Astrocyte (in vitro differentiated cells and primary cell): ENCODE results near the gene SH3TC2. TPM values are rescaled to one million over a fixed set of nuclear protein-coding genes. Genes with fewer than 3 reads are reported as not detected.

Source experiments
- DNase-seq: peaks from one replicate; pipeline ENCODE4 v3.0.0-alpha.2; 2010; ENCODE audit warnings: low read depth
- FAIRE-seq: peaks from 2 replicates; lab custom pipeline; 2011; peaks lifted over from hg19 to GRCh38; lab: Jason Lieb, UNC
- H2AFZ ChIP-seq: 2 replicates; pipeline ENCODE4 v1.6.0; 2012; ENCODE audit warnings: low read depth, low read length, inconsistent platforms
- H3K27ac ChIP-seq: 2 replicates; pipeline ENCODE4 v1.5.1; 2011; ENCODE audit warnings: low read depth, low read length, inconsistent platforms
- H3K27me3 ChIP-seq: 2 replicates; pipeline ENCODE4 v1.6.0; 2011; ENCODE audit warnings: low read length, inconsistent platforms; ENCODE audit not compliant: insufficient read depth
- H3K36me3 ChIP-seq: 2 replicates; pipeline ENCODE4 v1.5.1; 2011; ENCODE audit warnings: low read length, inconsistent platforms; ENCODE audit not compliant: insufficient read depth
- H3K4me1 ChIP-seq: 2 replicates; pipeline ENCODE4 v1.5.1; 2011; ENCODE audit warnings: low read length, inconsistent platforms; ENCODE audit not compliant: insufficient read depth
- H3K4me2 ChIP-seq: 2 replicates; pipeline ENCODE4 v1.6.0; 2012; ENCODE audit warnings: low read length, inconsistent platforms
- H3K4me3 ChIP-seq: 2 replicates; pipeline ENCODE4 v1.5.1; 2011; ENCODE audit warnings: low read depth, mild to moderate bottlenecking, low read length, inconsistent platforms; ENCODE audit not compliant: insufficient read depth
- H3K79me2 ChIP-seq: 2 replicates; pipeline ENCODE4 v1.6.0; 2012; ENCODE audit warnings: mild to moderate bottlenecking, low read length, inconsistent platforms; ENCODE audit not compliant: insufficient read depth
- H3K9ac ChIP-seq: 2 replicates; pipeline ENCODE4 v1.6.0; 2012; ENCODE audit warnings: mild to moderate bottlenecking, low read length, inconsistent platforms
- H3K9me3 ChIP-seq: 2 replicates; pipeline ENCODE4 v1.5.1; 2012; ENCODE audit warnings: low read depth, mild to moderate bottlenecking, low read length, inconsistent platforms; ENCODE audit not compliant: insufficient read depth
- H4K20me1 ChIP-seq: 2 replicates; pipeline ENCODE4 v1.6.0; 2012; ENCODE audit warnings: low read length, inconsistent platforms; ENCODE audit not compliant: insufficient read depth
- H3K27ac Mint-ChIP-seq: one replicate; pipeline ENCODE4 v1.8.0; 2021; ENCODE audit warnings: mild to moderate bottlenecking, mixed read lengths; ENCODE audit not compliant: unreplicated experiment
- H3K27me3 Mint-ChIP-seq: one replicate; pipeline ENCODE4 v1.8.0; 2021; ENCODE audit warnings: low read depth, mixed read lengths; ENCODE audit not compliant: unreplicated experiment
- H3K36me3 Mint-ChIP-seq: one replicate; pipeline ENCODE4 v1.8.0; 2021; ENCODE audit warnings: low read depth, mixed read lengths; ENCODE audit not compliant: unreplicated experiment
- H3K4me1 Mint-ChIP-seq: one replicate; pipeline ENCODE4 v1.8.0; 2021; ENCODE audit warnings: low read depth, mixed read lengths; ENCODE audit not compliant: unreplicated experiment
- H3K4me3 Mint-ChIP-seq: one replicate; pipeline ENCODE4 v1.8.0; 2021; ENCODE audit warnings: mild to moderate bottlenecking, moderate library complexity, mixed read lengths; ENCODE audit not compliant: unreplicated experiment
- H3K9me3 Mint-ChIP-seq: one replicate; pipeline ENCODE4 v1.8.0; 2021; ENCODE audit warnings: mild to moderate bottlenecking, mixed read lengths; ENCODE audit not compliant: unreplicated experiment
- CTCF ChIP-seq: IDR thresholded peaks from 2 replicates; pipeline ENCODE4 v1.5.1; 2011; ENCODE audit warnings: low read depth, mild to moderate bottlenecking, inconsistent platforms, low read length, moderate library complexity; ENCODE audit not compliant: insufficient read depth
- EZH2 ChIP-seq: IDR thresholded peaks from 2 replicates; pipeline ENCODE4 v1.6.1; 2012; ENCODE audit warnings: mild to moderate bottlenecking, low read length, inconsistent platforms; ENCODE audit not compliant: insufficient read depth
- total RNA-seq: library from RNA; stranded (reverse); gene quantifications from 2 replicates; pipeline ENCODE4 v1.2.1, GENCODE V29; 2021

SH3TC2 gene
- total RNA-seq, 1 donor from 2014 or later = 2.6 TPM

DNA sequence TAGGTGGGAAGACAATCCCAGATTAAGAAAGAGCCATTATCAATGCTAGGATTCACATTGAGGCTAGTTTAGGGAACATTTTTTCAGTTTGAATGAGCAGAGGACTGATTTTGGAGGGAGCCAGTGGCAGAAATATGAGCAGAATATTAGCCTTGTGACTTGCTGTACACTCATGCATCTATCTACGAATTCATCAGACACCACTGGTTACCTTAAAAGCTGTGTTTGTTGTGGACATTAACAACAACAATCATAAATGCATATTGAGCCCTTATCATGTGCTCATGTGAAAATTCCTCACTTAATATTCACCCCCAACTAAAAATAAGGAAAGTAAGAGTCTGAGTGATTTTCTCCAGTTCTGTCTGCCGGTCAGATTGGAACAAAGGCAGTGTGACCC is 9.9 kb upstream of the SH3TC2 start:
- H3K9me3 ChIP-seq = no peaks in the 10 kb centered on the region
- H3K4me3 ChIP-seq = no peak overlapping the region
- H3K27ac ChIP-seq = no peak overlapping the region
- H3K4me3 Mint-ChIP-seq = no peak overlapping the region
- no peaks in the 10 kb centered on the region for H4K20me1 ChIP-seq
- peaks cover 2% of the 10 kb centered on the region for H3K4me1 Mint-ChIP-seq
- H3K4me1 ChIP-seq = no peaks in the 10 kb centered on the region
- H3K9ac ChIP-seq = no peak overlapping the region
- no peak overlapping the region for H3K27ac Mint-ChIP-seq
- H3K27me3 ChIP-seq = no peaks in the 10 kb centered on the region
- no peaks in the 10 kb centered on the region for H3K36me3 ChIP-seq
- H3K36me3 Mint-ChIP-seq = no peaks in the 10 kb centered on the region
- FAIRE-seq (no peak), DNase-seq (no peak)
- no peak overlapping the region for H3K4me2 ChIP-seq
- H3K9me3 Mint-ChIP-seq = peaks cover 16% of the 10 kb centered on the region
- no peak overlapping the region for H2AFZ ChIP-seq
- TF ChIP-seq CTCF (no peak), EZH2 (no peak)
- H3K27me3 Mint-ChIP-seq = no peaks in the 10 kb centered on the region
- no peaks in the 10 kb centered on the region for H3K79me2 ChIP-seq

DNA sequence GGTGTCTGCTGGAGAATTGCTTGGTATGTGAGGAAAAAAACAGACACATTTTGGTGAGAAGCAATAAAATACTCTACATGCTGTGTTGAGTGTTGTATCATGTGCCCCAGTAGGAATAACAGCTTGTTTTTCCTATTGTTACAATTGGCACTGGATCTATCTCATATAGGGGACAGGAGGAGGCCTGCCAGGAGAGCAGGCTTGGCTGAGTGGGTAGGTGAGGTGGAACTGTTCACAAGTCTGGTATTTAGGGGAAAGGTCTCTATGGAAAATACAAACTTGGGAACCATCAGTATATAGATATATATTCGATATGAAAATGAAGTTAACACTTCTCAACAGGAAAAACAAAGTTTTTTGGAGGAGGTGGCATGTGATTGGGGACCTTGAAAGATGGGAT is 9.5 kb upstream of the SH3TC2 start:
- Mint-ChIP-seq H3K9me3 (peaks cover 12% of the 10 kb centered on the region), H3K36me3 (no peaks in the 10 kb centered on the region), H3K4me1 (peaks cover 2% of the 10 kb centered on the region), H3K27ac (no peak overlapping the region), H3K4me3 (no peak overlapping the region), H3K27me3 (no peaks in the 10 kb centered on the region)
- no peak overlapping the region for H3K4me2 ChIP-seq
- H4K20me1 ChIP-seq = no peaks in the 10 kb centered on the region
- FAIRE-seq (no peak), DNase-seq (no peak)
- no peaks in the 10 kb centered on the region for H3K9me3 ChIP-seq
- no peak overlapping the region for H3K4me3 ChIP-seq
- no peak overlapping the region for H3K27ac ChIP-seq
- no peak overlapping the region for H3K9ac ChIP-seq
- no peaks in the 10 kb centered on the region for H3K79me2 ChIP-seq
- no peak overlapping the region for H2AFZ ChIP-seq
- H3K27me3 ChIP-seq = no peaks in the 10 kb centered on the region
- no peaks in the 10 kb centered on the region for H3K4me1 ChIP-seq
- no peak for TF ChIP-seq EZH2
- TF ChIP-seq CTCF = no peak
- no peaks in the 10 kb centered on the region for H3K36me3 ChIP-seq

DNA sequence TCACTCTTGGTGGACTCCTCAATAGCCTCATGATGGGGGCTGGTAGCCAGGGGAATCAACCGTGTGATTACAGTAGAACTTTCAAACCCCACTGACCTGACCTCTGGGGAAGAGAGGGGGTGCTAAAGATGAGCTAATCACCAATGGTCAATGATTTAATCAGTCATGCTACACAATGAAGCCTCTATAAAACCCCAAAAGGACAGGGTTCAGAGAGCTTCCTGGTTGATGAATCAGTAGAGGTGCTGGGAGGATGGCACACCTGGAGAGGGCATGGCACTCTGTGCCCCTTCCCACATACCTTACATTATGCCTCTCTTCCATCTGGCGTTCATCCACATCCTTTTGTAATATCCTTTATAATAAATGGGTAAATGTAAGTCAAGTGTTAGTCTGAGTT is 8.9 kb upstream of the SH3TC2 start:
- no peak overlapping the region for H2AFZ ChIP-seq
- Mint-ChIP-seq H3K9me3 (peaks cover 7% of the 10 kb centered on the region), H3K27ac (no peak overlapping the region), H3K4me1 (peaks cover 2% of the 10 kb centered on the region), H3K4me3 (no peak overlapping the region), H3K27me3 (no peaks in the 10 kb centered on the region), H3K36me3 (no peaks in the 10 kb centered on the region)
- FAIRE-seq (no peak), DNase-seq (no peak)
- no peaks in the 10 kb centered on the region for H3K9me3 ChIP-seq
- TF ChIP-seq EZH2 = no peak
- no peak for TF ChIP-seq CTCF
- no peaks in the 10 kb centered on the region for H3K79me2 ChIP-seq
- no peaks in the 10 kb centered on the region for H3K36me3 ChIP-seq
- no peak overlapping the region for H3K4me3 ChIP-seq
- no peak overlapping the region for H3K4me2 ChIP-seq
- H3K27me3 ChIP-seq = no peaks in the 10 kb centered on the region
- H3K27ac ChIP-seq = no peak overlapping the region
- no peak overlapping the region for H3K9ac ChIP-seq
- H4K20me1 ChIP-seq = no peaks in the 10 kb centered on the region
- H3K4me1 ChIP-seq = no peaks in the 10 kb centered on the region
